Type B pancreatic cell (in vitro differentiated cells): Measurements from ENCODE around the gene FBXO36. TPM values are rescaled to one million over a fixed set of nuclear protein-coding genes. Genes with fewer than 3 reads are reported as not detected.

Experiments used
- DNase-seq: peaks from one replicate; pipeline ENCODE4 v3.0.0; 2021; ENCODE audit warnings: mixed read lengths; ENCODE audit not compliant: unreplicated experiment; ENCODE audit errors: extremely low spot score
- H3K27ac Mint-ChIP-seq: 2 replicates; pipeline ENCODE4 v1.8.0; 2021; ENCODE audit warnings: mild to moderate bottlenecking, mixed read lengths
- H3K27me3 Mint-ChIP-seq: 2 replicates; pipeline ENCODE4 v1.8.0; 2021; ENCODE audit warnings: mixed read lengths
- H3K36me3 Mint-ChIP-seq: 2 replicates; pipeline ENCODE4 v1.8.0; 2021; ENCODE audit warnings: mixed read lengths
- H3K4me1 Mint-ChIP-seq: one replicate; pipeline ENCODE4 v1.8.0; 2021; ENCODE audit warnings: mixed read lengths; ENCODE audit not compliant: unreplicated experiment
- H3K4me3 Mint-ChIP-seq: 2 replicates; pipeline ENCODE4 v1.8.0; 2021; ENCODE audit warnings: mild to moderate bottlenecking, mixed read lengths
- H3K9me3 Mint-ChIP-seq: 2 replicates; pipeline ENCODE4 v1.8.0; 2021; ENCODE audit warnings: mixed read lengths
- CTCF ChIP-seq: fragments of 200-600 bp; sonication (generic); conservative IDR thresholded peaks from 2 replicates; pipeline ENCODE4 v1.5.0; 2021; ENCODE audit warnings: antibody characterized with exemption, mild to moderate bottlenecking
- total RNA-seq: library from RNA; stranded (reverse); gene quantifications from 2 replicates; pipeline ENCODE4 v1.2.1, GENCODE V29; 2021; ENCODE audit warnings: low replicate concordance

The FBXO36 gene
- total RNA-seq, 1 donor from 2014 or later: 3.2 TPM

GRCh38 chr2:230012267-230012884 lies 90.1 kb downstream of the FBXO36 start:
- H3K4me1 Mint-ChIP-seq: peaks cover 4% of the 10 kb centered on the region
- no peak overlapping the region for H3K4me3 Mint-ChIP-seq
- no peak overlapping the region for H3K27ac Mint-ChIP-seq
- DNase-seq: no peak
- TF ChIP-seq CTCF: no peak
- peaks cover 5% of the 10 kb centered on the region for H3K9me3 Mint-ChIP-seq
- H3K27me3 Mint-ChIP-seq: no peaks in the 10 kb centered on the region
- H3K36me3 Mint-ChIP-seq: peaks cover 8% of the 10 kb centered on the region

GRCh38 chr2:230016844-230017243 lies 94.5 kb downstream of the FBXO36 start:
- H3K4me1 Mint-ChIP-seq: no peaks in the 10 kb centered on the region
- no peak for TF ChIP-seq CTCF
- no peaks in the 10 kb centered on the region for H3K27me3 Mint-ChIP-seq
- H3K4me3 Mint-ChIP-seq: no peak overlapping the region
- H3K27ac Mint-ChIP-seq: peak overlapping the region; percentile 10
- peaks cover 5% of the 10 kb centered on the region for H3K9me3 Mint-ChIP-seq
- no peak for DNase-seq
- peaks cover 4% of the 10 kb centered on the region for H3K36me3 Mint-ChIP-seq

- no peak for TF ChIP-seq CTCF
- DNase-seq: no peak
Measured at GRCh38 chr2:230018153-230018552, 95.8 kb downstream of the FBXO36 start.

GRCh38 chr2:230019742-230020141 lies 97.4 kb downstream of the FBXO36 start:
- Mint-ChIP-seq H3K36me3 (peaks cover 4% of the 10 kb centered on the region), H3K4me3 (no peak overlapping the region), H3K4me1 (no peaks in the 10 kb centered on the region), H3K27ac (no peak overlapping the region), H3K9me3 (peaks cover 5% of the 10 kb centered on the region), H3K27me3 (no peaks in the 10 kb centered on the region)
- no peak for TF ChIP-seq CTCF
- no peak for DNase-seq

More at GRCh38 chr2:230018153-230018552, 95.8 kb downstream of the FBXO36 start:
- no peaks in the 10 kb centered on the region for H3K27me3 Mint-ChIP-seq
- H3K27ac Mint-ChIP-seq: no peak overlapping the region
- H3K9me3 Mint-ChIP-seq: peaks cover 5% of the 10 kb centered on the region
- H3K4me3 Mint-ChIP-seq: no peak overlapping the region
- H3K4me1 Mint-ChIP-seq: no peaks in the 10 kb centered on the region
- H3K36me3 Mint-ChIP-seq: peaks cover 4% of the 10 kb centered on the region

GRCh38 chr2:230023313-230023712 lies 101.0 kb downstream of the FBXO36 start:
- no peak for DNase-seq
- no peak for TF ChIP-seq CTCF
- Mint-ChIP-seq H3K4me3 (no peak overlapping the region), H3K4me1 (no peaks in the 10 kb centered on the region), H3K36me3 (no peaks in the 10 kb centered on the region), H3K27me3 (no peaks in the 10 kb centered on the region), H3K27ac (no peak overlapping the region), H3K9me3 (no peaks in the 10 kb centered on the region)

GRCh38 chr2:230042195-230042594 lies 119.9 kb downstream of the FBXO36 start:
- Mint-ChIP-seq H3K9me3 (no peaks in the 10 kb centered on the region), H3K27me3 (no peaks in the 10 kb centered on the region), H3K27ac (no peak overlapping the region), H3K36me3 (peaks cover 10% of the 10 kb centered on the region), H3K4me1 (no peaks in the 10 kb centered on the region), H3K4me3 (no peak overlapping the region)
- no peak for DNase-seq
- no peak for TF ChIP-seq CTCF
